WERI-Rb-1 (cell line): ENCODE results near the gene RHBDD2.
"Not testable (repeated sequence)": the region's sequence is repeated elsewhere in the genome, so short reads cannot be mapped to it uniquely, and the experiment has no call there.

Experiments
- DNase-seq: peaks from one replicate; pipeline ENCODE4 v3.0.0-alpha.2; 2020
- H3K27ac ChIP-seq: fragments of 250-450 bp; sonication (Bioruptor Pico); 2 replicates; pipeline ENCODE4 v1.5.1; 2020; ENCODE audit warnings: mild to moderate bottlenecking, moderate library complexity
- H3K27me3 ChIP-seq: fragments of 250-450 bp; sonication (Bioruptor Pico); 2 replicates; pipeline ENCODE4 v1.5.1; 2021; ENCODE audit warnings: mild to moderate bottlenecking, low read depth, moderate library complexity; ENCODE audit not compliant: insufficient read depth, severe bottlenecking
- H3K36me3 ChIP-seq: fragments of 250-450 bp; sonication (Bioruptor Pico); 2 replicates; pipeline ENCODE4 v1.5.1; 2020; ENCODE audit warnings: mild to moderate bottlenecking, moderate library complexity
- H3K4me3 ChIP-seq: 2 replicates; pipeline ENCODE4 v1.5.1; 2011; ENCODE audit warnings: low read depth, mild to moderate bottlenecking, control low read depth, low read length
- H3K9me3 ChIP-seq: fragments of 250-450 bp; sonication (Bioruptor Pico); 2 replicates; pipeline ENCODE4 v1.5.1; 2021; ENCODE audit warnings: mild to moderate bottlenecking, moderate library complexity; ENCODE audit not compliant: severe bottlenecking
- TF ChIP-seq, protein P1 (sequence below): IDR thresholded peaks from 2 replicates; pipeline ENCODE4 v1.5.1; 2011; ENCODE audit warnings: low read depth, mild to moderate bottlenecking, control low read depth, inconsistent platforms, low read length

The RHBDD2 gene

DNA sequence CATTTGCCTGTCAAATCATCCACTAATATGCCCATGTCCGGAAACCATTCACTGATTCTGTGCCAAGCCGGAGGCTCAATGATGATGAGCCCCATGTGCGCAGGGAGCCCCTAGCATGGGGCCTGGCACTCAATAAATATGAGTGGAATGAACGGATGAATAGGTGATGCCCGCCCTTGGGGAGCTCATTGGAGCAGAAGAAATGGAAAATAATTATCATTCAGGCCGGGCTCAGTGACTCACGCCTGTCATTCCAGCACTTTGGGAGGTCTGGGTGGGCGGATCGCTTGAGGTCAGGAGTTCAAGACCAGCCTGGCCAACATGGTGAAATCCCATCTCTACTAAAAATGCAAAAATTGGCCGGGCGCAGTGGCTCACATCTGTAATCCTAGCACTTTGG, 11.0 kb downstream of the RHBDD2 start:
- no peaks in the 10 kb centered on the region for H3K9me3 ChIP-seq
- no peak overlapping the region for H3K27ac ChIP-seq
- H3K27me3 ChIP-seq = no peaks in the 10 kb centered on the region
- H3K36me3 ChIP-seq = peaks cover 36% of the 10 kb centered on the region
- no peak for DNase-seq
- TF ChIP-seq, protein P1, sequence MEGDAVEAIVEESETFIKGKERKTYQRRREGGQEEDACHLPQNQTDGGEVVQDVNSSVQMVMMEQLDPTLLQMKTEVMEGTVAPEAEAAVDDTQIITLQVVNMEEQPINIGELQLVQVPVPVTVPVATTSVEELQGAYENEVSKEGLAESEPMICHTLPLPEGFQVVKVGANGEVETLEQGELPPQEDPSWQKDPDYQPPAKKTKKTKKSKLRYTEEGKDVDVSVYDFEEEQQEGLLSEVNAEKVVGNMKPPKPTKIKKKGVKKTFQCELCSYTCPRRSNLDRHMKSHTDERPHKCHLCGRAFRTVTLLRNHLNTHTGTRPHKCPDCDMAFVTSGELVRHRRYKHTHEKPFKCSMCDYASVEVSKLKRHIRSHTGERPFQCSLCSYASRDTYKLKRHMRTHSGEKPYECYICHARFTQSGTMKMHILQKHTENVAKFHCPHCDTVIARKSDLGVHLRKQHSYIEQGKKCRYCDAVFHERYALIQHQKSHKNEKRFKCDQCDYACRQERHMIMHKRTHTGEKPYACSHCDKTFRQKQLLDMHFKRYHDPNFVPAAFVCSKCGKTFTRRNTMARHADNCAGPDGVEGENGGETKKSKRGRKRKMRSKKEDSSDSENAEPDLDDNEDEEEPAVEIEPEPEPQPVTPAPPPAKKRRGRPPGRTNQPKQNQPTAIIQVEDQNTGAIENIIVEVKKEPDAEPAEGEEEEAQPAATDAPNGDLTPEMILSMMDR = no peak
- H3K4me3 ChIP-seq = no peak overlapping the region

DNA sequence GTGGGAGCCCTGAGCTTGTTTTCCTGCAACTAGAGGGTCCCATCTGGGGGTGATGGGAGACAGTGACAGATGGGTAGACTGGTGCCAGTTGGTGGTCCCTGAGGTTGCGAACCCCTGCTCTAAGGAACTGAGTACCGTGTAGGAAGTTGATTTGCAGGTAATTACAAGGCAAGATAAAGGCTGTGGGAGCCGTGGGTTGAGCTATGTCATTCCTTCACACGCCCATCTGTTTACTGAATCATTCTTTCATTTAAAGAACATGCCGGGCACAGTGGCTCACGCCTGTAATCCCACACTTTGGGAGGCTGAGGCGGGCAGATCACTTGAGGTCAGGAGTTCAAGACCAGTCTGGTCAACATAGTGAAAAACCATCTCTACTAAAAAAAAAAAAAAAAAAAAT, 12.4 kb downstream of the RHBDD2 start:
- not testable (repeated sequence) for H3K4me3 ChIP-seq, H3K27me3 ChIP-seq, H3K9me3 ChIP-seq, DNase-seq, H3K27ac ChIP-seq
- H3K36me3 ChIP-seq = peaks cover 22% of the 10 kb centered on the region

DNA sequence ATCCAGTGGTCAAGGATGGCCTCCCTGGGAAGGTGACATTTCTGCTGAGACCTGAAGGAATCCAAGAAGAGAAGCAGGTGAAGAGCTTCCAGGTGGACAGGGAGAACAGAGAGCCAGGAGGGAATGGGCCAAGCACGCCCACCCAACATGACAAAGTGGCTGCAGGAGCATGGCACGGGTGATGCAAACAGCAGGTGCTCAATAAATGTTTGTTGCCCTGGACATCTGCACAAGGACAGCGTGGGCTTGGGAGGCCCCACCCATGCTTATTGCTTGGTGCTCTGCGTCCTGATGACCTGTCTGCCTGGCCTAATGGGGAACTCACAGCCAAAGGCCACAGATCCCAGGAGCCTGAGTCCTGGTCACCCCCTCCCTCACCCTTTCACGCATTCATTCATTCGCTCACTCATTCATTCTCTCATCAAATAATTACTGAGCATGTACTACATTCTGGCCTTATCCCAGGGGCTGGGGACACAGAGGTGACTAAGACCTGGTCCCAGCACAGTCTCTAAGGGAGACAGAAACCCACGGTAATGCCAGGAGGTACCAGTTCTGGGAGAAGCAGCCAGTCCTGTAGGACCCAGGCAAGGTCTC, 13.1 kb downstream of the RHBDD2 start:
- no peak overlapping the region for H3K4me3 ChIP-seq
- DNase-seq = no peak
- no peaks in the 10 kb centered on the region for H3K9me3 ChIP-seq
- H3K27me3 ChIP-seq = no peaks in the 10 kb centered on the region
- peaks cover 15% of the 10 kb centered on the region for H3K36me3 ChIP-seq
- TF ChIP-seq, protein P1 = no peak
- H3K27ac ChIP-seq = no peak overlapping the region

DNA sequence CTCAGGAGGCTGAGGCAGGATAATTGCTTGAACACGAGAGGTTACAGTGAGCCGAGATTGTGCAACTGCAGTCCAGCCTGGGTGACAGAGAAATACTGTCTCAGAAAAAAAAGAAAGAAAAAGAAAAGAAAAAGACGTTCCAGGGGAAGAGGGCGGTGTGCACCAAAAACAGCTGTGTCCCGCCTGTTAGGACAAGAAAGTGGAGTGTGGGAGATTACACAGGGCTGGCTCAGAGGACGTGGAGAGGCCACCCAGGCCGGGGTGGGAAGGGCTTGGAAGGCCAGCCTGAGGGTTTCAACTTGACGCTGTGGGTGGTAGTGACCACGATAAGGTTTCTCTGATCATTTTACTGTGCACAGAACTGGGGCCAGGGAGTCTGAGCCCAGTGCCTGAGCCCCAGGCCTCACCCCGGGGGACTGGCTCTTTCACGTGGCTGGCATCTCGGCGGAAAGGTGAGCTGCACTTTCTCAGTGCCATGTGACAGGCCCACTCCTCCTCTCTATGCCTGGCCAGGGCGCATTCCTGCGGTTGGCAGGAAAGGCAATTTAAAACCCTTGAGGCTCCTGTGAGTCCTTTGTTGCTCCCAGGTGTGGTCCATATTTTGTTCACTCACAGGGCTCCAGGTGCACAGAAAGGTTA, 13.9 kb downstream of the RHBDD2 start:
- TF ChIP-seq, protein P1 = no peak
- Histone ChIP-seq H3K27me3 (no peaks in the 10 kb centered on the region), H3K4me3 (no peak overlapping the region), H3K9me3 (no peaks in the 10 kb centered on the region), H3K36me3 (peaks cover 10% of the 10 kb centered on the region), H3K27ac (no peak overlapping the region)
- no peak for DNase-seq

DNA sequence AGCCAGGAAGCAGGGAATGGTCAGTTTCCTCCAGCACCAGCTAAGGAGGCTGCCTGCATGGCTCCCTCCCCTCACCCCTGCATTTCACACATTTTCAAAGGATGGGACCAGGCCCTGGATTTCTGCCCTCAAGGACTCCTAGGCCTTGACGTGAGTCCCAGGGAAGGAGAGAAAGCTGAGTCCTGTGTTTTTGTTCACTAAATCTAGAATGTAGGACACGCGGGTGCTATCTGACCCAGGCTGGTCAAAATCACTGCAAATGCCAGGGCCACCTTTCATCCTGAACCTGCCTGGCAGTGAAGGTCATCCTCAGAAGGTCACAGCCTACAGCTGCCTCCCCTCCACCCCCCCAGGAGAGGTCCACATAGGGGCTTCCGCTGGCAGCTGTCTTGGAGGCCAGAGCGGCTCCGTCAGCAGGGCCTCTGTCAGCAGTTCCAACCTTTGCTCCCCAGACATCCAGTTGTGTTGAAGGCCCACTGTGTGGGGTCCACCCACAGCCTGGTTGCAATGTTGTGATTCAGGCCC, 18.0 kb downstream of the RHBDD2 start:
- no peaks in the 10 kb centered on the region for H3K9me3 ChIP-seq
- no peak overlapping the region for H3K4me3 ChIP-seq
- no peak overlapping the region for H3K27ac ChIP-seq
- no peaks in the 10 kb centered on the region for H3K36me3 ChIP-seq
- no peaks in the 10 kb centered on the region for H3K27me3 ChIP-seq
- TF ChIP-seq, protein P1 = no peak
- DNase-seq = no peak

DNA sequence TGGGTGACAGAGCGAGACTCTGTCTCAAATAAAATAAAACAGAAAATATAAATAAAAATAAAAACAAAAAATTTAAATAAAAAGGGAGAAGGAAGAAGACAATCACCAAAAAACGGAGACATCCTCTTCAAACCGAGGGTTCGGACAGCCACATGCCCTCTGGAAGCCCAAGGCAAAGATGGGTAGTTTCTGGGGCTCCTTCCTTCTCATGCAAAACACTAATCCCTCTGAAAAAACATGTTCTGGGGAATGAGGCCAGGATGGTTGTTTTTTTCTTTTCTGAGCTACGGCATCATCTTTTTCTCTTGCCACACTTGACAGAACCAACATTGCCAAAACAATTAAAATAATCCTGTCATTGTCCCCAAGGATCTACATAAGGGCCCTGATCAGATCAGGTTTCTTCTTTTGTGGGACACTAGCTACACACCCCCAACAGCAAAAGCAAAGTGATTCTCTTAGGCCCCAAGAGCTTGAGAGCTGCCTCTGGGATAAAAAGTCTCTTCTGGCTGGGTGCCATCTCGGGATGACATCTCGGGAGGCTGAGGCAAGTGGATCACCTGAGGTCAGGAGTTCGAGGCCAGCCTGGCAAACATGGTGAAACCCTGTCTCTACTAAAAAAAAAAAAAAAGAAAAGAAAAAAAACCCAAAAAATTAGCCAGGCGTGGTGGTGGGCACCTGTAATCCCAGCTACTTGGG, 21.9 kb downstream of the RHBDD2 start:
- TF ChIP-seq, protein P1 = no peak
- Histone ChIP-seq H3K4me3 (no peak overlapping the region), H3K27ac (no peak overlapping the region), H3K27me3 (no peaks in the 10 kb centered on the region), H3K9me3 (no peaks in the 10 kb centered on the region), H3K36me3 (no peaks in the 10 kb centered on the region)
- no peak for DNase-seq
